Duodenal mucosa (tissue), 2 donors: ENCODE data around the gene GLIS1.

ENCODE experiments used
- H3K27ac ChIP-seq: one replicate; pipeline ENCODE4 v1.7.0; 2013; ENCODE audit warnings: low read depth, low read length
- H3K27me3 ChIP-seq, 2 donors: one replicate each; pipeline ENCODE4 v1.7.0; 2013; ENCODE audit warnings: low read length in 2 of 2, control low read depth in 1 of 2; ENCODE audit not compliant: insufficient read depth in 2 of 2, control insufficient read depth in 1 of 2
- H3K36me3 ChIP-seq, 2 donors: one replicate each; pipeline ENCODE4 v1.7.0; 2013; ENCODE audit warnings: low read length in 2 of 2, control low read depth in 1 of 2; ENCODE audit not compliant: insufficient read depth in 2 of 2, control insufficient read depth in 1 of 2
- H3K4me1 ChIP-seq, 2 donors: one replicate each; pipeline ENCODE4 v1.7.0; 2013; ENCODE audit warnings: low read length in 2 of 2, control low read depth in 1 of 2; ENCODE audit not compliant: insufficient read depth in 2 of 2, control insufficient read depth in 1 of 2
- H3K4me3 ChIP-seq, 2 donors: one replicate each; pipeline ENCODE4 v1.7.0; 2013; ENCODE audit warnings: low read length in 2 of 2, low read depth in 1 of 2
- H3K9ac ChIP-seq, 2 donors: one replicate each; pipeline ENCODE4 v1.7.0; 2013; ENCODE audit warnings: low read length in 2 of 2, low read depth in 1 of 2
- H3K9me3 ChIP-seq, 2 donors: one replicate each; pipeline ENCODE4 v1.7.0; 2013; ENCODE audit warnings: low read length in 2 of 2, control low read depth in 1 of 2; ENCODE audit not compliant: control insufficient read depth in 1 of 2

The GLIS1 gene

GRCh38 chr1:53535846-53536245 lies 203.1 kb downstream of the GLIS1 start:
- Histone ChIP-seq H3K4me3 (no peak overlapping the region), H3K9me3 (no peaks in the 10 kb centered on the region), H3K36me3 (no peaks in the 10 kb centered on the region), H3K4me1 (no peaks in the 10 kb centered on the region), H3K27ac (no peak overlapping the region), H3K9ac (no peak overlapping the region), H3K27me3 (no peaks in the 10 kb centered on the region)

GRCh38 chr1:53535226-53535625 lies 203.7 kb downstream of the GLIS1 start:
- Histone ChIP-seq H3K4me3 (no peak overlapping the region), H3K36me3 (no peaks in the 10 kb centered on the region), H3K27me3 (no peaks in the 10 kb centered on the region), H3K9me3 (no peaks in the 10 kb centered on the region), H3K9ac (no peak overlapping the region), H3K27ac (no peak overlapping the region), H3K4me1 (no peaks in the 10 kb centered on the region)

GRCh38 chr1:53532912-53533311 lies 206.1 kb downstream of the GLIS1 start:
- H3K4me3 ChIP-seq, result no peak overlapping the region
- no peaks in the 10 kb centered on the region for H3K36me3 ChIP-seq
- H3K4me1 ChIP-seq, result no peaks in the 10 kb centered on the region
- H3K27ac ChIP-seq, result no peak overlapping the region
- no peak overlapping the region for H3K9ac ChIP-seq
- H3K9me3 ChIP-seq, result no peaks in the 10 kb centered on the region
- H3K27me3 ChIP-seq, result no peaks in the 10 kb centered on the region

DNA sequence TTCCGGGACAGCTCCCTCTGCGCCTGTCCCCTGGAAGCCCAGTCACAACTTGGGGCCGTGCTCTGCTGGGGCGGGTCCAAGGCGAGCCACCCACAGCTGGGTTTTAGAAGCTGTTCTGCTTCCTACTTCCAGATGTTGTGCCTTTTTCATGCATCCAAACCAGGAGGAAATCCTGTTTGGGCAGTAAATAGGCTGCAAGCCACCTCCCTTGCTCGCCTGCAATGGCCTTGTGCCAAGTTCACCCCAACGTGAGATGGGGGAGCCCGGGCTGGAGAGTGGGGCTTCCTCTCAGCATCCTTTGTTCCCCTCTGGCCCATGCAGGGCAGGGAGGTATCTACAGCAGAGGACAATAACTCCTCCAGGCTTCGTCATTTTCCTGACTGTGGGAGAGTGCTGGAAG lies 206.6 kb downstream of the GLIS1 start:
- Histone ChIP-seq H3K4me3 (no peak overlapping the region), H3K9me3 (no peaks in the 10 kb centered on the region), H3K4me1 (no peaks in the 10 kb centered on the region), H3K27me3 (no peaks in the 10 kb centered on the region), H3K36me3 (no peaks in the 10 kb centered on the region), H3K27ac (no peak overlapping the region), H3K9ac (no peak overlapping the region)

DNA sequence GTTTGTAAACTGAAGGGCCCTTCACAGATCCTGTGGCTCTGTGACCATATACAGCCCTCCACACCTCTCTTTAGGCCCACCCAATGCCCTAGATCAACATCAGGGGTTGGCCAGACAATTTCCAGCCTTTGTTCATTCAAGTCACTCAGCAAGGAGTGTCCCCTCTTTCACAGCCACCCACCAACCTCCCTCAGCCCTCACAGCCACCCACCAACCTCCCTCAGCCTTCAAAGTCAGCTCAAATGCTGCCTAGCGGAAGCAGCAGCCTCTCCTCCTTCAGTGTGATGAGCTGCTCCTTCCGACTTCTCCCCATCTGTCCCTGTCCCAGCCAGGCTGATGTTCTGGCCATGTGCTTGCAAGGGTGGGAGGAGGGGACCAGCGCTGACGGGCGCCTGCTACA lies 208.4 kb downstream of the GLIS1 start:
- Histone ChIP-seq H3K36me3 (no peaks in the 10 kb centered on the region), H3K9me3 (no peaks in the 10 kb centered on the region), H3K27me3 (no peaks in the 10 kb centered on the region), H3K4me3 (no peak overlapping the region), H3K9ac (no peak overlapping the region), H3K4me1 (no peaks in the 10 kb centered on the region), H3K27ac (no peak overlapping the region)

- Histone ChIP-seq H3K4me3 (no peak overlapping the region), H3K9me3 (no peaks in the 10 kb centered on the region), H3K27ac (no peak overlapping the region), H3K4me1 (peaks cover 0 to 4% of the 10 kb centered on the region in 2 donors), H3K36me3 (no peaks in the 10 kb centered on the region), H3K27me3 (no peaks in the 10 kb centered on the region), H3K9ac (no peak overlapping the region)
Measured at GRCh38 chr1:53529555-53529954, 209.4 kb downstream of the GLIS1 start.

- Histone ChIP-seq H3K9me3 (no peaks in the 10 kb centered on the region), H3K4me3 (no peak overlapping the region), H3K4me1 (peaks cover 0 to 4% of the 10 kb centered on the region in 2 donors), H3K27me3 (no peaks in the 10 kb centered on the region), H3K9ac (no peak overlapping the region), H3K36me3 (no peaks in the 10 kb centered on the region), H3K27ac (no peak overlapping the region)
Measured at GRCh38 chr1:53527368-53527767, 211.6 kb downstream of the GLIS1 start.

DNA sequence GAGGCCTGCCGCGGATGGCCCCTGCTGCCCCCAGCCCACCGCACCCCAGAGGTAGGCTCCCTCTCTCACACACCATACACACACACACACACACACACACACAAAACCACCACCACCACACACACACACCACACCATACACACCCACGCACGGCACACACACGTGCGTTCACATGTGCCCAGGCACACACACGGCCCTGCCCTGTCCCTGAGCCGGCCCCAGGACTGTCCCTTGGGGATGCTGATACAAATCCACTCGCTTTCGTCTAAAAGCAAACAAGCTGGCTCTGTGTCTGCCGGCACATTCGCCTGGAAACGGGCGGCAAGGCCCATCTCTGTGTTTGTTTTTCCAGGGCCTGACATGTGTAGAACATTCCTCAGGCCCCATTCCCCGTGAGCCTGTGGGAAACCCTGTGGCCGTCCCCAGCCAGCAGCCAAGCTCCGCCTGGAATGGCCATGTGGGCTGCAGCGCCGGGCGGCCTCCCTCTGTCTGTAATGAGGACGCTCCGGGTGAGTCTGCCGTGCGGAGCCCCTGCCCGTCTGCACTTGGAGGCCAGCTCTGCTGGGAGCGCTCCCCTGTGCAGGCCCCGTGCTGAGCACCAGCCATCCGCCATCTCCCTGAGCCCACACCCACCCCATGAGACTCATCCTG lies 212.4 kb downstream of the GLIS1 start:
- no peaks in the 10 kb centered on the region for H3K9me3 ChIP-seq
- no peaks in the 10 kb centered on the region for H3K27me3 ChIP-seq
- H3K36me3 ChIP-seq, result no peaks in the 10 kb centered on the region
- H3K4me3 ChIP-seq, result no peak overlapping the region
- no peak overlapping the region for H3K9ac ChIP-seq
- peaks cover 0 to 4% of the 10 kb centered on the region in 2 donors for H3K4me1 ChIP-seq
- no peak overlapping the region for H3K27ac ChIP-seq

DNA sequence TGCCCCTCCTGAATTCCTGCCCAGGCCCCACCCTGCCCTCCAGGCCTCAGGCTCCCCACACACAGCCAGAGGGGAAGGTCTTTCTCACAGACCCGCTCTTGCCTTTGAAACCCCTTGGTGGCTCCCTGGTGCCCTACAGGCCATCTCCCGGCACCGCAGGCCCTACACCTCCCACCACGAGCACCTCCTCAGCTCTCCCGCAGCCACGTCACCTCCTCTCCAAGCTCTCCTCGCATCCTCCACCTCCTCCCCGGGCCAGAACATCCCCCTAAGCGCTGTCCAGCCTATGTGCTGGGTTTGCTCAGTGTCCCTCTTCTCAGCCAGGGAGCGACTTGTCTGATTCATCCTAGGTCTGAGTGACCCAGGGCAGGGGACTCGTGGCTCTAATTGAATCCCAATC lies 213.4 kb downstream of the GLIS1 start:
- H3K4me3 ChIP-seq, result no peak overlapping the region
- H3K27ac ChIP-seq, result no peak overlapping the region
- no peaks in the 10 kb centered on the region for H3K27me3 ChIP-seq
- peaks cover 0 to 4% of the 10 kb centered on the region in 2 donors for H3K4me1 ChIP-seq
- no peak overlapping the region for H3K9ac ChIP-seq
- no peaks in the 10 kb centered on the region for H3K36me3 ChIP-seq
- no peaks in the 10 kb centered on the region for H3K9me3 ChIP-seq

DNA sequence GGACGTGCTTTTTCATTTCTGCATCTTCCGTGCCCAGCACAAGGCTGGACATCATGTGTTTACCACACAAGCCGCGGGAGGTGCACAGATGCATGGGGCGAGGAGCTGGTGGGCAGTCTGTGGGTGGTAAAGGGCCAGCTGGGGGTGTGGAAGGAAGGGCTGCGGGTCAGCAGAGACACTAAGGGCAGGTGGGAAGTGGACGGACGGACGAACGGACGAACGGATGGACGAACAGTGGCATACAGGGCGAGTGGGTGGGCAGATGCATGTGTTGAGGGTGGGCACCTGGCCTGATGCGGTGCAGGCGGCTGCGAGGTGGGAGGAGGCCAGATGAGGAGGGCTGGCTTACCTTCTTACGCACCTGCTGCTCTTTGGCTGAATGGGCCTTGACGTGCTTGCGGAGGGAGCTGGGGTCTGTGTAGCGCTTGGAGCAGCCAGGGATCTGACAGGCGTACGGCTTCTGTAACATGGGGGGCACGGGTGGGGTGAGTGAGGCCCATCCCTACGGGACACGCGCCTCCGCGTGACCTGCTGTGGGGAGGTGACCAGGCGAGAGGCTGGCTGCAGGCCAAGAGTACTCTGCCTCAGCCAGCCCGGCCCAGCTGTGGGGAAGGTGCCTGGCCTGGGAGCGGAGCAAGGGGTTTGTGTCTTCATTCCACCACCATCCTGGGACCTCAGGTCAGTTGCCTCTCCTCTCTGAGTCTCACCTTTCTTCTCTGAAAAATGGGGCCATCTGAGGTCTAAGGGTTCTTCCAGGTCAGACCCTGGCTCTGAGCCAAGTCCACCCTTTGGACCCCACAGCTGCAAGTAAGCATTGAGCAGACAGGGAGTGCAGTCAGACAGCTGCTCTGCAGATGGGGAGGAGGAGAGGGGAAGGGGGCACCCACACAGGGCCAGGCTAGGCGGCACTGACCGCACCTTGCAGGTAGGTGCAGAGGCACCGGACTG lies 214.3 kb downstream of the GLIS1 start:
- Histone ChIP-seq H3K36me3 (no peaks in the 10 kb centered on the region), H3K27me3 (no peaks in the 10 kb centered on the region), H3K27ac (no peak overlapping the region), H3K9ac (no peak overlapping the region), H3K9me3 (no peaks in the 10 kb centered on the region), H3K4me1 (peaks cover 0 to 4% of the 10 kb centered on the region in 2 donors), H3K4me3 (no peak overlapping the region)
